Stimulated activated CD4-positive, alpha-beta T cell treated with anti-CD3 and anti-CD28 coated beads, Interleukin-12 subunit alpha, Interleukin-12 subunit beta, amount 100 ng/mL, for 48 hours (primary cell): ENCODE results near the gene RIN2.
"Not testable (repeated sequence)": the region's sequence is repeated elsewhere in the genome, so short reads cannot be mapped to it uniquely, and the experiment has no call there.

ENCODE experiments used
- DNase-seq, 3 donors: peaks; one replicate each; pipeline ENCODE4 v3.0.0-alpha.2; 2020; ENCODE audit warnings: low read depth in 2 of 3, low spot score in 1 of 3

RIN2 gene

GRCh38 chr20:19738951-19739350, 19.1 kb upstream of the RIN2 start:
- DNase-seq: no peak

DNA sequence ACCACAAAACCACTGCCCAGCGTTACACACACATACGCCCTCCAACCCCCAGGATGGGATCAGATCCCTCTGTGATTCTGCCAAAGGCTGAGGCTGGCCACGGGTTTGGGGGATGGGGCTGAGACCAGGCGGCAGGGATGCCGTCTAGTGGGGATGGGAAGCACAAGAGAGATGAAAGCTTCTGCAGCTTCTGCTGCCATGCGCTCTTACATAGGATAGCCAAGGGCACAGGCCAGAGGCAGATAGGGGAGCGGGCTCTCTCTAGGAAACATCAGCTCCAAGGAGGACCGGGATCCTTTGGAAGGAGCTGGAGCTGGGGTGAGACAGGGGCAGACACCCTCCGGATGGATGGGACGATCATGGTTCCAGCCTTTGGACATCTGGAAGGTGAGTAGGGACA, 18.7 kb upstream of the RIN2 start:
- no peak for DNase-seq

GRCh38 chr20:19740512-19740911, 17.5 kb upstream of the RIN2 start:
- no peak for DNase-seq

GRCh38 chr20:19741924-19742323, 16.1 kb upstream of the RIN2 start:
- DNase-seq: no peak

GRCh38 chr20:19742974-19743639, 15.0 kb upstream of the RIN2 start:
- DNase-seq: no peak

- DNase-seq: no peak
Measured at GRCh38 chr20:19743640-19743995, 14.4 kb upstream of the RIN2 start.

DNA sequence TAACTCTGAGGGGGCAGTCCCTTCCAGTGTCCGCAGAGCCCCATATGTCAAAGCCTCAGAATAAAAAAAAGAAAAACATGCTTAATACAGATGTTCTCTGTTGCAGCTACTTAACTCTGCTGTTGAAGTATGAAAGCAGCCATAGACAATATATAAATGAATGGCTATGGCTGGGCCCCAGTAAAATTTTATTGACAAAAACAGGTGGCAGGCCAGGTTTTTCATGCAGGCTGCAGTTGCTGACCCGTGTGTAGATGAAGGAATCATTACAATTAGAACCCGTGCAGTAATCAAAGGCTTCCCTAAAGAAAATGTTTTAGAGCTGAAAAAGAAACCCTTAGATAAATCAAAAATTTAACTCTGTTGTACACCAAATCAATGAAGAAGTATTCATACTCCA, 13.0 kb upstream of the RIN2 start:
- no peak for DNase-seq

DNA sequence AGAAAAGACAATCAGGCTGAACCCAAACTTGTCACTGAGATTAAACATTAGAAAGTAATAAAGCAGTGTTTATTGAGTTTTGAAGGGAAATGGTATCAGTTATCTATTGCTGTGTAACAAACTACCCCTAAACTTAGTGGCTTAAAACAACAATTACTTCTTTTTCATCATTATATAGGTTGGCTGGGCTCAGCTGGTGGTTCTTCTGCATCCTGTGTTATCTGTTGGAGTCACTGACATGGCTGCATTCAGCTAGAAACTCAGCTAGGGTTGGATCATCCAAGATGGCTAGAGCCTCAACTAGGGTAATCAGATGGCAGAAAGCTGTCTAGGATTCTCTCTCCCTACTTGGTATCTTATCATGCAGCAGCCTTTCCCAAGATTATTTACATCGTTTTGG, 12.5 kb upstream of the RIN2 start:
- DNase-seq: no peak

DNA sequence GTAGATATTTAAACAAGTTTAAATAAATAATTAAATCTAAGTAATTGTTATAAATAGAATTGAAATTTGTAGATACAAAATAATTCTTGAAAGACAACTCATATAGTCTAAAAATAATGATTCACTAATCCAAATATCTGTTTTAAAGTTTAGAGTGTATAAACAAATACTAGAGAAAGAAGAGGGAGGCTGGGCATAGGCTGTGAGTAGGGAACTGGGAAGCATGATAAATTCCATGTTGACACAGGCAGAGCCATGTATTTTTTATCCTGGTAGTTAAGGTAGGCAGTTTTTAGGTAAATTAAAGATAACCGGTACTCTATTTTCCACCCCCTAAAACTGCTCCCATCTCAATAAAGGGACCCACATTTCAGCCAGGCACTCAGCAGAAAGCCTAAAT, 11.7 kb upstream of the RIN2 start:
- DNase-seq: no peak

GRCh38 chr20:19747903-19748302, 10.2 kb upstream of the RIN2 start:
- DNase-seq: no peak

- DNase-seq: no peak
Measured at GRCh38 chr20:19748681-19749080, 9.4 kb upstream of the RIN2 start.

DNA sequence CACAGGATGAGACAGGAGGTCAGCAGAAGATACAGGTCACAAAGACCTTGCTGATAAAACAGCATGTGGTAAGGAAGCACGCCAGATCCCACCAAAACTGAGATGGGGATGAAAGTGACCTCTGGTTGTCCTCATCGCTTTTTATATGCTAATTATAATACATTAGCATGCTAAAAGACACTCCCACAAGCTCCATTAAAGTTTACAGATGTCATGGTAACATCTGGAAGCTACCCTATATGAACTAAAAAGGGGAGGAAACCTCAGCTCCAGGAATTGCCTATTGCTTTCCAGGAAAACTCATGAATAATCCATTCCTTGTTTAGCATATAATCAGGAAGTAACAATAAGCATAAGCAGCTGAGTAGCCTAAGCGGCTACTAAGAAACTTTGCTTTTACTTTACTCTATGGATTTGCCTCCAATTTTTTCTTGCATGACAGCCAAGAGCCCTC, 8.4 kb upstream of the RIN2 start:
- no peak for DNase-seq

DNA sequence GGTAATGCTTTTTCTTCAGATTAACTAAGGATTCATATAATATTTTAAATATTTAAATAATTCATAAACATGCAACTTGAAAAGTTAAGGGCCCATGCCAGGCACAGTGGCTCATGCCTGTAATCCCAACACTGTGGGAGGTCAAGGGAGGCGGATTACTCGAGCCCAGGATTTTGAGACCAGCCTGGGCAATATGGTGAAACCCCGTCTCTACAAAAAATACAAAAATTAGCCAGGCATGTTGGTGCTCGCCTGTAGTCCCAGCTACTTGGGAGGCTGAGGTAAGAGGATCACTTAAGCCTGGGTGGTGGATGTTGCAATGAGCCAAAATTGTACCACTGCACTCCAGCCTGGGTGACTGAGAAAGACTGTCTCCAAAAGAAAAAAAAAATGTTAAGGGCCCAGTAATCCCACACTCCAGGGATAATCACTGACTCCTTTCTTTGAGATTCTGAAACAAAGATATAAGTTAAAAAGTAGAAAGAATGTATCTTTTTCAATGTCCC, 7.9 kb upstream of the RIN2 start:
- DNase-seq: no peak

DNA sequence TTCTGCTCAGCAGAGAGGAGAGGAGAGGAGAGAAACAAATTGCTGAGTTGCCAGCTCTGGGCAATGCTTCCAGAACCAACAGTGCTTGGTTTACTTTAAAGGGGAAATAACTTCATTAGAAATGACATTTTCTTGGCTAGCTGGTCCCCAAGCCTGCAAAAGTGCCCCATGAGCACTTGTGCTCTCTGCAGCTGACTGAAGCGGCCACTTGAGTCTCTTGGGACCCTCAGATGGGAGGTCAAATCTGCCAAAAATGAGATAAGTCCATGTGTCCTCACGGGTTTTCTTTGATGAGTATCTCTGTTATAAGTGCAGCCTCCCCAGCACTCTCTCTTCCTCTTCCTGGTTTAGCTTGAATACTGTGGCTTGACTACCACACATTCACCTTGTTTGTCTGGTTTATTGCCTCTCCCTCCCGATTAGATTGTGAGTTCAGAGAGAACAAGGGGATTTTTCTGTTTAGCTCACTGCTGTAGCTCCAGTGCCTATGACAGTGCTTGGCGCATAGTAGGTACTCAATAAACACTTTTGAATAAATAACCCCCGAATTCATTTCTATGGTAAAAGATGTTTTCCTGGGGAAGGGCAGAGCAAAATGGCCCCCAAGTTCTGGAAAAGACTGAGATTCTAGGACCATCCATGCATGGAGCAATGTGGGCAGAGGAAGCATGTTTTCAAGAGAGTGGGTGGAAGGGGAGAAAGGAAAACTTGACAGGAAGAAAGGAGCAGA, 7.0 kb upstream of the RIN2 start:
- no peak for DNase-seq

DNA sequence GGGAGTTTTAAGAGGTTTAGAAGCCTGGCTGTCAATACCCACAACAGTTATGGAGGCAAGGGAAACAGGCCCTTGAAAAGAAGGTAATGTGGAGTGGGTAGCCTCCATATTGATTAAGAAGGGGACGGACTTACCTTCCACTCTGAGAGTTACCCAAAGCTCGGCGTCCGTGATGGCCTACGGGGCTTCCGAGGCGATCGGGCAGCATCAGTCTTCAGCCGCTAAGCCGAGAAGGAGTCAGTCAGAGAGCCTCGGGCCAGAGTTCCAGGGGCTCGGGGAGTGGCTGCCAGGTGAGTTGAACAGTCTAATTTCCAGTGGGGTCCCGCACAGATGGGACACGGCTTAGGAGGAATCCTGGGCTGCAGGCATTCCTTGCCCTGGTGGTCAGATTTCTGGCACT, 3.9 kb upstream of the RIN2 start:
- not testable (repeated sequence) for DNase-seq

DNA sequence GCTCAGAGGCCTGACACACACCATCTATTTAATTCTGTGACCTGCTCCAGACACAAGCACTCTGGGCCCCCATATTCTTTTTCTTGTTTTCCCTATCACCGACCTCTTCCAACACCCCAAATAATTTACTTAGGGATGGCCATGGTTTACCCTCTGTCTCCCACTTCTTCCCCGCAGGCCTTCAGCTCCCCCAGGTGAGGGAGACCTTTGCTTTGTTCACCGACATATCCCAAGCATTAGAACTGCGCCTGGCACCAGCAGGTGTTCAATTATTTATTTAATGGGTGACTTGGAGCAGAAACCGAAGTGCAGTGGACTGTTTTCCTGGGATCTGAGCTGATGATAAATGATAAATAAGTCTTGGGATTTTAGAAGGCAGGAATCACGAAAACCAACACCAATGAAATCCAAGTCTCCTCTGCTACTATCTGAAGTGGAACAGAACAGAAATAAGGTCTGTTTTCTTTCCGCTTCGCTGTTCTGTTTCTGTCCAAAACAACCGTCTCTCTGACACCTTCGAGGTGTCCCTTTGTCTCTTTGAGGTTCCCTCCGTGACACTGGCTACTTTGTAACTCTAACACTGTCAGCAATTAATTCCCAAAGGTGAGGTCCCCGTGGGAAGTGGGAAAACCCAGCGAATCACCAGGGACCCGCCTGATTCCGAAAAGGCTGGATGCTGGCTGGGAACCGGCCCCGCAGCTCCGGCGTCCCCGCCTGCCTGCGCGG, 1.1 kb upstream of the RIN2 start:
- no peak for DNase-seq

DNA sequence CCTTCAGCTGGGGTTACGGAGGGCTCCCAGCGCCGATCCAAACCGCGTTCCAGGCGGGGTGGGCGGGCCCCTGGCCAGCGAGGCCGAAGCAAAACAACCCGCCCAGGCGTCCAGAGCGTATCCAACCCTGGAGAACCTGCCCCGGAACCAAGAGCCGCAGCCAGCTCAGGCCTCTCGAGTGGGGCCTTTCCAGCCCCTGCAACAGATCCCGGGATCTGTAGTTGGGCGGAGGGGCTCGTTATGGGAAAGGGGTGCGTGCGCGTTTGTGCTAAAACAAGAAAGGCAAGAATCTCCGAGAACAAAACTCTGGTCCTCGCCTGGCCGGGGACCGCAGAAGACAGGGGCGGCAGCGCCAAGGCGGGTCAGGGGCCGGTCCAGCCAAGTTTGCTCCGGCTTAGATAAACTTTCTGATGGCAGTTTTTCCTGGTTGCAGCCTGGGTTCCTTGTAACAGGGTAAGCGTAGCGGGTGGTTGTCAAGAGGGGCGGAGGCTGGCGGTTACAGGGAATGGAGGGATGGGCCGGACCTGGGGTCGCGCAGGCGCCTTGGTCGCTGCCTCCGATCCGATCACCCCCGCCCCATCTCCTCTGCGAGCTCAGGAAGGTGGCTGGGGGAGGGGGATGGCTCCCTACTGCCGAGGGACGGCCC, 448 bp upstream of the RIN2 start:
- DNase-seq: no peak

GRCh38 chr20:19758501-19759331, 658 bp downstream of the RIN2 start:
- no peak for DNase-seq

GRCh38 chr20:19760371-19760721, 2.3 kb downstream of the RIN2 start:
- no peak for DNase-seq

DNA sequence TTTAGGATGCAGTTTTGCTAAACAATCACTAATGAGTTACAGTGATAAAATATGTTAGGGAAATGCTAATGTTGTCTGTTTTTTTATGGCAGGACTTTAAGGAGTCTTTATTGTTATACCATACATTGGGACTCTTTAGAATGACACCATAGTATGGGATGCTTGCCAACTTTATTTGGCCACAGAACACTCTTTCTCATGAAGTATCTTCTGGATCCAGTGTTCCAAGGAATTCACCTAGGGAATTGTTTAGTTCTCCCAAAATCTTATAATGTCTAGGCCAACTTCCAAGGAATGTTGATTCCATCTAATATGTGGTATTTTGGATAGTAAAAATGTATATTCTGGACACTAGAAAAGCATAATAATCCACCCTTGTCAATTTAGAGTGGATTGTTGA, 3.3 kb downstream of the RIN2 start:
- no peak for DNase-seq

DNA sequence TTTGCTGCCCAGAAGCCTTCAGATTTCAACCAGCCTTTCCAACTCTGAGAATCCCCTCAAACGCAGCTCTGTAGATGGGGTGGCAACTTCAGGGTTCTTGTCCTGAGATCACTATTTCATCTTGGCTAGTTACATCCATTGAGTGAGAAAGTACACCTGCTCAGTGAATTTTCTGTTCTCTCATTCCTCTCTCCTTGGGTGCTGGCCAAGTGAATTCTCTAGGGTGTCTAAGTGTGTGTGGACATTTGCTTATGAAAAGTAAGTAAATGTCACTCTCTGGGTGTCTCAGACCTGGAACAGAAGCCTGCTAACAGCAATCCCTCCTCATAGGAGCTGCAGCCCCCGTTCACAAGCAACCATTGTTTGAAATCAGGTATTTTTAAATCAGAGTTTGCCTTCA, 3.8 kb downstream of the RIN2 start:
- no peak for DNase-seq
